ENCODE measurements around the gene DUS1L.

DNA sequence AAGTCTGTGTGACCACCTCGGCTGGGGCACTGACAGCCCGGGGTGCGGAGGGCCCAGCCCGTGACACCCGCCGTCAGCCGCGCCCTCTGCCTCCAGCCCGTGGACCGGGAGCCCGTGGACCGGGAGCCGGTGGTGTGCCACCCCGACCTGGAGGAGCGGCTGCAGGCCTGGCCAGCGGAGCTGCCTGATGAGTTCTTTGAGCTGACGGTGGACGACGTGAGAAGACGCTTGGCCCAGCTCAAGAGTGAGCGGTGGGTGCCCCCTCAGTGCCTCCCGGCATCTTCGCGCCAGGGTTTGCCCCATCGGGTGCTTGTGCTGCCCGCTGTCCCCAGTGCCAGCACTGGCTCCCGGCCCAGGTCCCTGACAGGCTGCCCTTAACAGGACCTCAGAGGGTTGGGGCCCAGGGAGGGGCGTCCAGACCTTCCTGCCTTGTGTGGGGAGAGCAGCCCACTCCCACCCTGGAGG lies 56.6 kb downstream of the DUS1L start:
- TF ChIP-seq, protein P1, sequence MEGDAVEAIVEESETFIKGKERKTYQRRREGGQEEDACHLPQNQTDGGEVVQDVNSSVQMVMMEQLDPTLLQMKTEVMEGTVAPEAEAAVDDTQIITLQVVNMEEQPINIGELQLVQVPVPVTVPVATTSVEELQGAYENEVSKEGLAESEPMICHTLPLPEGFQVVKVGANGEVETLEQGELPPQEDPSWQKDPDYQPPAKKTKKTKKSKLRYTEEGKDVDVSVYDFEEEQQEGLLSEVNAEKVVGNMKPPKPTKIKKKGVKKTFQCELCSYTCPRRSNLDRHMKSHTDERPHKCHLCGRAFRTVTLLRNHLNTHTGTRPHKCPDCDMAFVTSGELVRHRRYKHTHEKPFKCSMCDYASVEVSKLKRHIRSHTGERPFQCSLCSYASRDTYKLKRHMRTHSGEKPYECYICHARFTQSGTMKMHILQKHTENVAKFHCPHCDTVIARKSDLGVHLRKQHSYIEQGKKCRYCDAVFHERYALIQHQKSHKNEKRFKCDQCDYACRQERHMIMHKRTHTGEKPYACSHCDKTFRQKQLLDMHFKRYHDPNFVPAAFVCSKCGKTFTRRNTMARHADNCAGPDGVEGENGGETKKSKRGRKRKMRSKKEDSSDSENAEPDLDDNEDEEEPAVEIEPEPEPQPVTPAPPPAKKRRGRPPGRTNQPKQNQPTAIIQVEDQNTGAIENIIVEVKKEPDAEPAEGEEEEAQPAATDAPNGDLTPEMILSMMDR (IDR thresholded peaks at IDR 0.05) = no peak
- TF ChIP-seq POLR2A (IDR thresholded peaks at IDR 0.05) = no peak
